GM23338 (cell line): Measurements from ENCODE around the gene SORT1. TPM values are rescaled to one million over a fixed set of nuclear protein-coding genes. Genes with fewer than 3 reads are reported as not detected.

ENCODE experiments used
- ATAC-seq: fragments of 200-7000 bp; cut with Tn5 transposase; 3 replicates; pipeline ENCODE4 v1.9.1; 2020
- DNase-seq: peaks from one replicate; pipeline ENCODE4 v3.0.0-alpha.2; 2015; ENCODE audit warnings: low spot score
- H2AFZ ChIP-seq: fragments of 200-600 bp; sonication (generic); 2 replicates; pipeline ENCODE4 v1.8.0; 2016; ENCODE audit warnings: antibody characterized with exemption, mild to moderate bottlenecking, moderate library complexity
- H3F3A ChIP-seq: fragments of 200-600 bp; sonication (generic); replicated peaks from 2 replicates; pipeline ENCODE4 v1.8.0; 2017; ENCODE audit warnings: antibody characterized with exemption, mixed run types, low read depth
- H3K27ac ChIP-seq: fragments of 200-600 bp; sonication (generic); 2 replicates; pipeline ENCODE4 v1.6.1; 2016; ENCODE audit warnings: low read depth
- H3K27me3 ChIP-seq: fragments of 200-600 bp; sonication (generic); 2 replicates; pipeline ENCODE4 v1.8.0; 2016; ENCODE audit warnings: mild to moderate bottlenecking, mixed run types, moderate library complexity; ENCODE audit not compliant: insufficient read depth
- H3K36me3 ChIP-seq: fragments of 200-600 bp; sonication (generic); 2 replicates; pipeline ENCODE4 v1.8.0; 2016; ENCODE audit warnings: mild to moderate bottlenecking; ENCODE audit not compliant: insufficient read depth
- H3K4me1 ChIP-seq: fragments of 200-600 bp; sonication (generic); 2 replicates; pipeline ENCODE4 v1.8.0; 2016; ENCODE audit warnings: mild to moderate bottlenecking, moderate library complexity; ENCODE audit not compliant: insufficient read depth
- H3K4me2 ChIP-seq: fragments of 200-600 bp; sonication (generic); 2 replicates; pipeline ENCODE4 v1.7.1; 2017; ENCODE audit warnings: mixed run types
- H3K4me3 ChIP-seq: fragments of 200-600 bp; sonication (generic); 2 replicates; pipeline ENCODE4 v1.6.1; 2016; ENCODE audit warnings: mixed run types
- H3K79me2 ChIP-seq: fragments of 200-600 bp; sonication (generic); replicated peaks from 2 replicates; pipeline ENCODE4 v1.8.0; 2017; ENCODE audit warnings: mild to moderate bottlenecking; ENCODE audit not compliant: insufficient read depth
- H3K9me2 ChIP-seq: fragments of 200-600 bp; sonication (generic); 2 replicates; pipeline ENCODE4 v1.8.0; 2017; ENCODE audit not compliant: insufficient read depth
- H4K20me1 ChIP-seq: fragments of 200-600 bp; sonication (generic); replicated peaks from 2 replicates; pipeline ENCODE4 v1.8.0; 2017; ENCODE audit warnings: mild to moderate bottlenecking; ENCODE audit not compliant: insufficient read depth
- H3K27ac Mint-ChIP-seq: 2 replicates; pipeline ENCODE4 v1.8.0; 2020; ENCODE audit warnings: inconsistent platforms, mild to moderate bottlenecking, moderate library complexity, mixed read lengths
- H3K27me3 Mint-ChIP-seq: 3 replicates; pipeline ENCODE4 v1.8.0; 2022; ENCODE audit warnings: low read depth, mild to moderate bottlenecking, moderate library complexity, mixed read lengths, inconsistent platforms; ENCODE audit not compliant: insufficient read depth, poor library complexity
- H3K36me3 Mint-ChIP-seq: 3 replicates; pipeline ENCODE4 v1.8.0; 2021; ENCODE audit warnings: low read depth, mild to moderate bottlenecking, inconsistent platforms, moderate library complexity, mixed read lengths
- H3K4me1 Mint-ChIP-seq: 3 replicates; pipeline ENCODE4 v1.8.0; 2020; ENCODE audit warnings: mild to moderate bottlenecking, inconsistent platforms, mixed read lengths
- H3K4me3 Mint-ChIP-seq: 3 replicates; pipeline ENCODE4 v1.8.0; 2021; ENCODE audit warnings: moderate library complexity, mild to moderate bottlenecking, inconsistent platforms, mixed read lengths
- H3K9me3 Mint-ChIP-seq: 3 replicates; pipeline ENCODE4 v1.8.0; 2020; ENCODE audit warnings: moderate library complexity, mild to moderate bottlenecking, inconsistent platforms, mixed read lengths
- CREB1 ChIP-seq: fragments of 250-450 bp; sonication (Bioruptor Pico); IDR thresholded peaks from 2 replicates; pipeline ENCODE4 v1.5.0; 2020; ENCODE audit warnings: low read depth, mild to moderate bottlenecking, moderate library complexity
- EZH2 ChIP-seq: fragments of 200-600 bp; sonication (generic); IDR thresholded peaks from one replicate; pipeline ENCODE4 v1.8.0; 2017; ENCODE audit warnings: antibody characterized with exemption, mild to moderate bottlenecking, low read depth; ENCODE audit not compliant: unreplicated experiment
- EZH2phosphoT487 ChIP-seq: fragments of 200-600 bp; sonication (generic); IDR thresholded peaks from one replicate; pipeline ENCODE4 v1.8.1; 2018; ENCODE audit warnings: antibody characterized with exemption; ENCODE audit not compliant: unreplicated experiment
- JUNB ChIP-seq: IDR thresholded peaks from one replicate; pipeline ENCODE4 v1.6.1; 2016; ENCODE audit warnings: antibody characterized with exemption; ENCODE audit not compliant: unreplicated experiment
- POLR2AphosphoS5 ChIP-seq: IDR thresholded peaks from 2 replicates; pipeline ENCODE4 v1.6.1; 2016; ENCODE audit warnings: antibody characterized with exemption, low read depth
- REST ChIP-seq: IDR thresholded peaks from one replicate; pipeline ENCODE4 v1.6.1; 2018; ENCODE audit warnings: antibody characterized with exemption; ENCODE audit not compliant: unreplicated experiment
- STAT1 ChIP-seq: IDR thresholded peaks from one replicate; pipeline ENCODE4 v1.6.1; 2016; ENCODE audit warnings: antibody characterized with exemption; ENCODE audit not compliant: unreplicated experiment
- polyA plus RNA-seq: library from polyadenylated mRNA; unstranded; fragments of >200 nt; fragmentation: Nextera tagmentation; extraction: Ambion mirVana; gene quantifications from 2 replicates; pipeline ENCODE4 v1.2.1, GENCODE V29; 2016
- total RNA-seq: library from RNA; depleted of rRNA; stranded (reverse); fragments of >200 nt; shearing (Covaris generic); gene quantifications from 2 replicates; pipeline ENCODE4 v1.2.3, GENCODE V29; 2014
- TF ChIP-seq, protein P1 (sequence below): IDR thresholded peaks from 2 replicates; pipeline ENCODE4 v1.6.1; 2016; ENCODE audit warnings: antibody characterized with exemption
- TF ChIP-seq, protein P2 (sequence below): fragments of 250-450 bp; sonication (Bioruptor Pico); IDR thresholded peaks from 2 replicates; pipeline ENCODE4 v1.5.0; 2020; ENCODE audit warnings: mild to moderate bottlenecking, moderate library complexity

SORT1 gene
- total and polyA plus RNA-seq, 2 experiments from 2014 or later, result 10.9 to 55.4 TPM

DNA sequence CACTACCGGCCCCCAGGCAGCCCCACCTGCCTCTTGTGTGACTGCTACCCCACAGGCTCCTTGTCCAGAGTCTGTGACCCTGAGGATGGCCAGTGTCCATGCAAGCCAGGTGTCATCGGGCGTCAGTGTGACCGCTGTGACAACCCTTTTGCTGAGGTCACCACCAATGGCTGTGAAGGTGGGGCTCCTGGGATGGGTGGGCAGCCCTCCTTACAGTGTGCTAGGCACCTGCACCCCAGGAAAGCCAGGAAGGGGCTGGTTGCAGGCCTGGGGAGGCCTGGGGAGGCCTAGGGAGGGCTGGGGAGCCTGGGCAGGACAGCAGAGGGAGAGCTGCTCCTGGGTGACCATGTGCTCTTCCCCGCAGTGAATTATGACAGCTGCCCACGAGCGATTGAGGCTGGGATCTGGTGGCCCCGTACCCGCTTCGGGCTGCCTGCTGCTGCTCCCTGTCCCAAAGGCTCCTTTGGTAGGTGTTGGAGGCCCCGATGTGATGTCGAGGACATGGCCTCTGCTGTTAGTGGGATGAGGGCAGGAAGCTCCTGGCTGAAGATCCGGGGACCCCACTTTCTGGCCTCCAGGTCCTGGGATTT is 131.9 kb downstream of the SORT1 start:
- Histone ChIP-seq H3K27ac (no peak overlapping the region), H3K4me3 (no peak overlapping the region), H3K79me2 (no peaks in the 10 kb centered on the region), H3K27me3 (no peaks in the 10 kb centered on the region), H3K9me2 (no peaks in the 10 kb centered on the region), H3F3A (0 out of 2 replicates have a peak, but pooled peaks cover 5% of the 10 kb centered on the region), H3K36me3 (no peaks in the 10 kb centered on the region), H2AFZ (no peak overlapping the region), H3K4me1 (no peaks in the 10 kb centered on the region), H3K4me2 (no peak overlapping the region), H4K20me1 (no peaks in the 10 kb centered on the region)
- Mint-ChIP-seq H3K4me1 (peaks cover 3% of the 10 kb centered on the region; the same call in 1 of the 3 replicates), H3K27ac (0 out of 2 replicates have a peak overlapping the region, but pooled peaks have one; percentile 56), H3K36me3 (peaks cover 12% of the 10 kb centered on the region; the same call in 2 of the 3 replicates), H3K4me3 (no peak overlapping the region), H3K9me3 (no peaks in the 10 kb centered on the region; the same call in 1 of the 3 replicates), H3K27me3 (peaks cover 9% of the 10 kb centered on the region)
- DNase-seq (no peak), ATAC-seq (no peak)
- TF ChIP-seq, protein P1, sequence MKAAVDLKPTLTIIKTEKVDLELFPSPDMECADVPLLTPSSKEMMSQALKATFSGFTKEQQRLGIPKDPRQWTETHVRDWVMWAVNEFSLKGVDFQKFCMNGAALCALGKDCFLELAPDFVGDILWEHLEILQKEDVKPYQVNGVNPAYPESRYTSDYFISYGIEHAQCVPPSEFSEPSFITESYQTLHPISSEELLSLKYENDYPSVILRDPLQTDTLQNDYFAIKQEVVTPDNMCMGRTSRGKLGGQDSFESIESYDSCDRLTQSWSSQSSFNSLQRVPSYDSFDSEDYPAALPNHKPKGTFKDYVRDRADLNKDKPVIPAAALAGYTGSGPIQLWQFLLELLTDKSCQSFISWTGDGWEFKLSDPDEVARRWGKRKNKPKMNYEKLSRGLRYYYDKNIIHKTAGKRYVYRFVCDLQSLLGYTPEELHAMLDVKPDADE, result no peak
- TF ChIP-seq STAT1, result no peak
- TF ChIP-seq POLR2AphosphoS5, result no peak
- TF ChIP-seq, protein P2, sequence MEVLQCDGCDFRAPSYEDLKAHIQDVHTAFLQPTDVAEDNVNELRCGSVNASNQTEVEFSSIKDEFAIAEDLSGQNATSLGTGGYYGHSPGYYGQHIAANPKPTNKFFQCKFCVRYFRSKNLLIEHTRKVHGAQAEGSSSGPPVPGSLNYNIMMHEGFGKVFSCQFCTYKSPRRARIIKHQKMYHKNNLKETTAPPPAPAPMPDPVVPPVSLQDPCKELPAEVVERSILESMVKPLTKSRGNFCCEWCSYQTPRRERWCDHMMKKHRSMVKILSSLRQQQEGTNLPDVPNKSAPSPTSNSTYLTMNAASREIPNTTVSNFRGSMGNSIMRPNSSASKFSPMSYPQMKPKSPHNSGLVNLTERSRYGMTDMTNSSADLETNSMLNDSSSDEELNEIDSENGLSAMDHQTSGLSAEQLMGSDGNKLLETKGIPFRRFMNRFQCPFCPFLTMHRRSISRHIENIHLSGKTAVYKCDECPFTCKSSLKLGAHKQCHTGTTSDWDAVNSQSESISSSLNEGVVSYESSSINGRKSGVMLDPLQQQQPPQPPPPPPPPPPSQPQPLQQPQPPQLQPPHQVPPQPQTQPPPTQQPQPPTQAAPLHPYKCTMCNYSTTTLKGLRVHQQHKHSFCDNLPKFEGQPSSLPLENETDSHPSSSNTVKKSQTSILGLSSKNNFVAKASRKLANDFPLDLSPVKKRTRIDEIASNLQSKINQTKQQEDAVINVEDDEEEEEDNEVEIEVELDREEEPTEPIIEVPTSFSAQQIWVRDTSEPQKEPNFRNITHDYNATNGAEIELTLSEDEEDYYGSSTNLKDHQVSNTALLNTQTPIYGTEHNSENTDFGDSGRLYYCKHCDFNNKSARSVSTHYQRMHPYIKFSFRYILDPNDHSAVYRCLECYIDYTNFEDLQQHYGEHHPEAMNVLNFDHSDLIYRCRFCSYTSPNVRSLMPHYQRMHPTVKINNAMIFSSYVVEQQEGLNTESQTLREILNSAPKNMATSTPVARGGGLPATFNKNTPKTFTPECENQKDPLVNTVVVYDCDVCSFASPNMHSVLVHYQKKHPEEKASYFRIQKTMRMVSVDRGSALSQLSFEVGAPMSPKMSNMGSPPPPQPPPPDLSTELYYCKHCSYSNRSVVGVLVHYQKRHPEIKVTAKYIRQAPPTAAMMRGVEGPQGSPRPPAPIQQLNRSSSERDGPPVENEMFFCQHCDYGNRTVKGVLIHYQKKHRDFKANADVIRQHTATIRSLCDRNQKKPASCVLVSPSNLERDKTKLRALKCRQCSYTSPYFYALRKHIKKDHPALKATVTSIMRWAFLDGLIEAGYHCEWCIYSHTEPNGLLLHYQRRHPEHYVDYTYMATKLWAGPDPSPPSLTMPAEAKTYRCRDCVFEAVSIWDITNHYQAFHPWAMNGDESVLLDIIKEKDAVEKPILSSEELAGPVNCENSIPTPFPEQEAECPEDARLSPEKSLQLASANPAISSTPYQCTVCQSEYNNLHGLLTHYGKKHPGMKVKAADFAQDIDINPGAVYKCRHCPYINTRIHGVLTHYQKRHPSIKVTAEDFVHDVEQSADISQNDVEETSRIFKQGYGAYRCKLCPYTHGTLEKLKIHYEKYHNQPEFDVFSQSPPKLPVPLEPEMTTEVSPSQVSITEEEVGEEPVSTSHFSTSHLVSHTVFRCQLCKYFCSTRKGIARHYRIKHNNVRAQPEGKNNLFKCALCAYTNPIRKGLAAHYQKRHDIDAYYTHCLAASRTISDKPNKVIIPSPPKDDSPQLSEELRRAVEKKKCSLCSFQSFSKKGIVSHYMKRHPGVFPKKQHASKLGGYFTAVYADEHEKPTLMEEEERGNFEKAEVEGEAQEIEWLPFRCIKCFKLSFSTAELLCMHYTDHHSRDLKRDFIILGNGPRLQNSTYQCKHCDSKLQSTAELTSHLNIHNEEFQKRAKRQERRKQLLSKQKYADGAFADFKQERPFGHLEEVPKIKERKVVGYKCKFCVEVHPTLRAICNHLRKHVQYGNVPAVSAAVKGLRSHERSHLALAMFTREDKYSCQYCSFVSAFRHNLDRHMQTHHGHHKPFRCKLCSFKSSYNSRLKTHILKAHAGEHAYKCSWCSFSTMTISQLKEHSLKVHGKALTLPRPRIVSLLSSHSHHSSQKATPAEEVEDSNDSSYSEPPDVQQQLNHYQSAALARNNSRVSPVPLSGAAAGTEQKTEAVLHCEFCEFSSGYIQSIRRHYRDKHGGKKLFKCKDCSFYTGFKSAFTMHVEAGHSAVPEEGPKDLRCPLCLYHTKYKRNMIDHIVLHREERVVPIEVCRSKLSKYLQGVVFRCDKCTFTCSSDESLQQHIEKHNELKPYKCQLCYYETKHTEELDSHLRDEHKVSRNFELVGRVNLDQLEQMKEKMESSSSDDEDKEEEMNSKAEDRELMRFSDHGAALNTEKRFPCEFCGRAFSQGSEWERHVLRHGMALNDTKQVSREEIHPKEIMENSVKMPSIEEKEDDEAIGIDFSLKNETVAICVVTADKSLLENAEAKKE (CRISPR knock-in tag), result no peak
- TF ChIP-seq EZH2phosphoT487, result no peak
- no peak for TF ChIP-seq JUNB
- no peak for TF ChIP-seq REST
- no peak for TF ChIP-seq CREB1 (CRISPR knock-in tag)
- TF ChIP-seq EZH2, result no peak
